Ureter (tissue), 1 donor: ENCODE results near the gene TRAPPC10. TPM values are rescaled to one million over a fixed set of nuclear protein-coding genes. Genes with fewer than 3 reads are reported as not detected.

Experiments used
- DNase-seq: peaks from one replicate; pipeline ENCODE4 v3.0.0-alpha.2; 2020; ENCODE audit warnings: low spot score
- total RNA-seq: library from RNA; stranded (reverse); gene quantifications from one replicate; pipeline ENCODE4 v1.2.4, GENCODE V29; 2023
- donor health status: DM: yes; HTN: yes; CAD: no.

Gene TRAPPC10
- total RNA-seq, 1 donor from 2014 or later: 48.3 TPM

- no peak for DNase-seq
These were observed 27.7 kb downstream of the TRAPPC10 start for GRCh38 chr21:44039828-44040227.

DNA sequence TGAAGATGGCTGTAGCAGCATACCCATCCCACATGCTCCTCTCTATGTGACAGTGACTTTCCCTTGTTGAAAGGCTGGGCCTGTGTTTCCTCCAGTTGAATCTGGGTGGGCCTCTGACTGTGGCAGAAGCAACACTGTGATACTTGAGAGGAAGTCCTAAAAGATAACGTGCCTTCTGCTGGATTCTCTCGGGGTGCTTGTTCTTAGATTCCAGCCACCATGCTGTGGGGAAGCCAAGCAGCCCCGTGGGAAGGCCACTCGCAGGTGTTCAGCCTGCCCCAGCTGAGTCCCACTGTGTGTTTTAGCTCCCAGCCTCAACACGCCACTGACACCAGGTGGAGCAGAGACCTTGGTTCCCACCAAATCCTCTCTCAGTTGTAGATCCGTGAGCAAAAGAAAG, 31.5 kb downstream of the TRAPPC10 start:
- DNase-seq: no peak

GRCh38 chr21:44046734-44047133, 34.6 kb downstream of the TRAPPC10 start:
- DNase-seq: no peak

DNA sequence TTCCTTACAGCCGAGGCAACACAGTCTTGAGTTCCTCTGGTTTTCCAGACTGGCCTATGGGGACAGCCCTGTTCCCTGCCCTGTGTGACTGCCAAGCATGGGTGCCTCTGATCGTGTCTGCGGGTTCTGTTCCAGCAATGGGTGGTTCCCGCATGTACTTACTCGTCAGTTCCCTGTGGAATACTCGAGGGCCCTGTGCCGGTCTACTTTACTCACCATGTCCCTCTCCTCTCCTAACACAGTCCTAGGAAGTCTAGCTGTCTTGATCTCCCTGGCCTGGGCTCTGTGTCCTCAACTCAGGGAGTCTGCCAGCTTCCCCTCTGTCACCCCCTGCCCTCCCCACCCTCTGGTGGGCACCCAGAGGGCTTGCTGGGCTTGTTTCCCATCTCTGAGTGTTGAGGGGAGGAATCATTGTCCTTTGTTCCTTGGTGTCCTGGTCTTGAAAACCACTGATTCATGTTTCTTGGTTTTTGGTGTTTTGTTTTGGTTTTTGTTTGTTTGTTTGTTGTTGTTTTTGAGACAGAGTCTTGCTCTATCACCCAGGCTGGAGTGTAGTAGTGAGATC, 36.0 kb downstream of the TRAPPC10 start:
- no peak for DNase-seq

DNA sequence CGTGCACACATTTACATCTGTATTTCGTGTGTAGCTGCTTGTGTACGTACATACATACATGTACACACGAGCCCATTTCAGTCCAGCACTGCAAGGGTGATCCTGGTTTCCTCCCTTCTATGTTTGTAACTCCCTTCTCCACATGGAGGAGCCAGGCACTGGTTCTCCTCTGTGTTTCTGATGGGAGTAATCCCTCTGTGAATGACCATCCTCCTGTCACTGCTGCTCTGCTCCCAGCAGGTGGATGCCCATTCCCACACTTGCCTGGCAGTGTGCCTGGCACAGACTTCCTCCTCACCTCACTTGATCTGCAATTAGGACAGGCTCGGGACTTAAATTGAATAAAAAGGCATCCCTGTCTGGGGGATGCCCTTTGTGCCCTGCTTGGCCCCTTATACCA, 37.1 kb downstream of the TRAPPC10 start:
- DNase-seq: no peak

- DNase-seq: no peak
These were observed 37.5 kb downstream of the TRAPPC10 start for GRCh38 chr21:44049606-44050005.

DNA sequence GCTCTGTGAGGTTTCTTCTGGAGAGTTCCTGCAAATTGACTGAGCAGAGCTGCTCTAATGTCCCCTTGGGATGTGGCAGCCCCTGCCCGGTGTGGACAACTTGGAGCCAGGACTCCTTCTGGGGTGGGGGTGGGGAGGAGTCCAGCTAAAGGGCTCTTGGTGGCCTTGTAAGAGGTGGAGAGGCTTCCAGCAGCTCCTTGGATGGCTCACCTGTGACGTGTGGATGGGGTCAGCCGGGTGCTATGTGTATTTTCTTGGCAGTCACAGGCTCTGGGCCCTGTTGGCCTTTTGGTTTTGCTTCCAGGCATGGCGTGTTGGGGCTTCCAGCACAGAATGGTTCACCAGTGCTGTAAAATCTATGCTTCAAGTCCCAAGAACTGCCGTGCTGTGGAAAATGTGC, 38.2 kb downstream of the TRAPPC10 start:
- no peak for DNase-seq

GRCh38 chr21:44051462-44051941, 39.4 kb downstream of the TRAPPC10 start:
- no peak for DNase-seq

DNA sequence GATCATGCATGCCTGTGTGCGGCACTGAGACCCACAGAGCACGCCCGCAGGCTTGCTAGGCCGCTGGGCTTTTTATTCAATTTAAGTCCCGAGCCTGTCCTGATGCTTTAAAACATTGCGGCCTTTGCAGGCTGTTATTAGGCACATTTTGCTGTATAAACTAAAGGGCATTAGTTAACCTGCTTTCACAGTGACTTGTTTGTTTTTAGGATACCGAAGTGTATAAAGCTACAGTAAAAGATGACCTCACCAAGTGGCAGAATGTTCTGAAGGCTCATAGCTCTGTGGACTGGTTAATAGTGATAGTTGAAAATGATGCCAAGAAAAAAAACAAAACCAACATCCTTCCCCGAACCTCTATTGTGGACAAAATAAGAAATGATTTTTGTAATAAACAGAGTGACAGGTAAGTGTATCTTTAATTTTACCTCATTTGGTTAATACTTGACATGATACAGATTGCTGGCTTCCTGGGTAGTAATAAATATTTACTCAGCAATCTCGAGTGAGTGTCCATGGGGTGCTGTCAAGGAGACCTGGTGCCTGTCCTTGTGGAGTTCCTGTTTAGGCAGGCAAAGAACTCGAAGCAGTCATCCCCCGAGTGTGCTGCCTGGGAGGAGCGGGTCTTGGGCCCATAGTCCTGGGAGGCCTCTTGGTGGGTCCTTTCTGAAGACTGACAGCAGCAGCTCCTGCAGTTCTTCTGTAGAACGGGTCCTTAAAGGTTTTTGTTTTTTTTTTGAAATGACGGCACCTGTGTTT, 40.1 kb downstream of the TRAPPC10 start:
- no peak for DNase-seq

- DNase-seq: no peak
These were observed 40.7 kb downstream of the TRAPPC10 start for GRCh38 chr21:44052830-44053226.

DNA sequence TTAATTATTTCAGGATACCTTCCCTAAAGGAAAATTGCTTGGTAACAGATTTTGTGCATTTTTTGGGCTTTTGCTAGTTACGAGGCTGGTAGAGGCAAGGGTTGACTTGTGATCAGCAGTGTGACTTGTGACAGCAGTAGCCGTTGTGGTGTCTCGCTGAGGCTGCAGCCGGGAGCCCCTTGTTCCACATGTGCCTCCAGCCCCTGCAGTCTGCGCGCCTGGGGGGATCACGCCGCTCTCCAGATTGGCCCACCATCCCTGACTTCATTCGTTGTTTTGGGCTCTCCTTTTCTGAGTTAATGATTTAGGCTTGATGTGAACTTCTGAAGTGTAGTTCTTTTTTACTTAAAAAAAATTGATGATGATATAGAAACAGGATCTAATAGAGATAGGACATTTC, 41.5 kb downstream of the TRAPPC10 start:
- DNase-seq: no peak

DNA sequence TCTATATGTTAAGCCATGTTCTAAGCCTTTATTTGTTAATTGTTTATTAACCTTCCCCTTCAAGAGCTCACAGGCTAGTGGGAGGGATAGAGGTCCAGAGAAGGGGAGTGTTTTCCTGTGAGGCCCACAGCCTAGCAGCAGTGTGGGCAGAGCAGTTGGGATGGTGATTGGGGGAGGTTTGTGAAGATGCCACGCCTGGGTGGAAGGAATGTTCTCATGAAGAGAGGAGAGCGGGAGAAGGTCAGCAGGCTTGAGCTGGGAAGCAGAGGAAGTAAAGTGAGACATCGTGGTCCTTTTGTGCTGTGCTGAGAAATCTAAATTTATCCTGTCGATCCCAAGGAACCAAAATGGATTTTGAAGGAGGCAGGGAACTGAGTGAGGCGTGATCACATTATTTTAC, 42.6 kb downstream of the TRAPPC10 start:
- DNase-seq: no peak

DNA sequence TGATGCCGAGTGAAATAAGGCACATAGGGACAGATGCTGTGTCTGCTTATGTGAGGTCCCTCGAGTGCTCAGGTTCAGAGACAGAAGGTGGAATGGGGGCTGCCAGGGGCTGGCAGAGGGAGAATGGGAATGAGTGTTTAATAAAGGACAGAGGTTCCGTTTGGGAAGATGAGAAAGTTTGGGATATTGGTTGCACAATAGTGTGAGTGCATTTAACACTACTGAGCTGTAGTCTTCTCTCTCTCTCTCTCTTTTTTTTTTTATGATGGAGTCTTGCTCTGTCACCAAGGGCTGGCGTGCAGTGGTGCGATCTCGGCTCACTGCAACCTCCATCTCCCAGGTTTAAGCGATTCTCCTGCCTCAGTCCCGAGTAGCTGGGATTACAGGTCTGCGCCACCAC, 44.9 kb downstream of the TRAPPC10 start:
- no peak for DNase-seq

DNA sequence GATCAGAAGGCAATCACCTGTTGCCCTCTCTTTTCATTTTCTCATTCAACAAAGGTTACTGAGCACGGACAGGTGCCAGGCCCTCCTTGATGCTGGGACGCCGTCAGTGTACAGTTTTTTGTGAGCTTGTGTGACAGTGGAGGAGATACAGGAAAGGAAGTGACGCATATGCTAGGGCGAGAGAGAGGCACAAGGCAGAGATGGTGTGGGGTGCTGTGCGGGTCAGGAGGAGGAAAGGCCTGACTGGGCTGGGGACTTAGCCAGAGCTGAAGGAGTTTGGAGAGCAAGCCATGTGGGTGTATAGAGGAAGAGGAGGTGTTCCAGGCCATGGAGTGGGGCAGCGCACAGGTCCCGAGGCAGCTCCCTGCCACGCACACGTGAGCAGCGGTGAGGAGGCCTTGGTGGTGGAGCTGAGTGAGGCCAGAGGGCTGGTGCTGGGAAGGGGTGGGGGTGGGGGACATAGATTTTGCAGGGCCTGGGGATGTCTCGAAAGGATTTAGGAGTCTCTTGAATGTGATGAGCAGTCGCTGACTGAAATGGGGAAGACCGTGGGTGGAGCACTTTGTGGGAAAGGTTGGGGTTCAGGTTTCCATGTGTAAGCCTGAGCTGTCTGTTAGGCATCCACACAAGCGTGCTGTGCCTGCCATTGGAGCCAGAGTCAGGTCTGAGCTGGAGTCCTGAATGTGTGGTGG, 46.0 kb downstream of the TRAPPC10 start:
- DNase-seq: no peak

DNA sequence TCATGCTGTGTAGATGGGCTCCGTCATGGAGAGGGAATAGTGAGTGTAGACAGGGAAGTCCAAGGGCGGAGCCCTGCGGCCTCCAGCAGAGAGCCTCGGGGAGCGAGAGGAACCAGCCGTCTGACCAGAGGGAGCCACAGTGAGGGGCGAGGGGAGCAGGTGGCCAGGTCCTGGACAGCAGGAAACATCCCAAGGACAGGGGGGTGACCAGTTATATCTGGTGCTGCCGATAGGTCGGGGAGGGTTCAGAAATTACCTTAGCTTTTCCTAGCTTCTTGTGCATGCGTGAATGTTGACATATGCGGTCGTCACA, 46.5 kb downstream of the TRAPPC10 start:
- no peak for DNase-seq

DNA sequence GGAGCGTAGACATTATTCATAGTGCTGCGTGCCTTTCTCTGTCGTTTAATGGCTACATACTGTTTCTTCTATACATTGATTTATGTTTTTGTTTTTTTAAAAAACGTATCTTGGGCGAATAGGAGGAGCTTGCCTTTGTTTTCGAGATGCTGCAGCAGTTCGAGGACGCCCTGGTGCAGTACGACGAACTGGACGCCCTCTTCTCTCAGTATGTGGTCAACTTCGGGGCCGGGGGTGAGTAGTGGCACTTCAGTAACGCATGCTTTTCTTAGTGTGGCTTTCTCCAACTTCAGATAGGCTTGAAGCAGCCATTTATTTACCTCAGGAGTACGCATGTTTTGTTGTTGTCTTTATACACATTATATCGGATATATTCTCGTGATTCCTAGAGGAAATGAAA, 46.9 kb downstream of the TRAPPC10 start:
- DNase-seq: no peak

DNA sequence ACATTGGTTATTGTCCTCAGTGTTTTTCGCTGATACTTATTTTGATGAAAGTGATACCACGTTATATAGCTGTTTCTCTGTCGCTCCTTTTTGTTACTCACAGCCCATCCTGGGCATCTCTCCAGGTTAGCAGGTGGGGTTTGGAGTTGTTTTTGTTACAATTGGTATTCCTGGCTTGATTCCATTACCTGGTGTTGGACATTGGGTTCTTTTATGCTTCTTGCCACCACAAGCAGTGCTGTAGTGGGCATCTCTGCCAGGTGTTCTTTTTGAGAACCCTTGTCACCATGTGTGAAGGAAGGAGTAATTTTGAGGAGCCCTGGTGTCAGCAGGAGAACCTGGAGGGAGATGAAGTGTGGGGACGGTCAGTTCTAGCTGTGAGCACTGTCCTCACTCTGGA, 47.6 kb downstream of the TRAPPC10 start:
- no peak for DNase-seq

DNA sequence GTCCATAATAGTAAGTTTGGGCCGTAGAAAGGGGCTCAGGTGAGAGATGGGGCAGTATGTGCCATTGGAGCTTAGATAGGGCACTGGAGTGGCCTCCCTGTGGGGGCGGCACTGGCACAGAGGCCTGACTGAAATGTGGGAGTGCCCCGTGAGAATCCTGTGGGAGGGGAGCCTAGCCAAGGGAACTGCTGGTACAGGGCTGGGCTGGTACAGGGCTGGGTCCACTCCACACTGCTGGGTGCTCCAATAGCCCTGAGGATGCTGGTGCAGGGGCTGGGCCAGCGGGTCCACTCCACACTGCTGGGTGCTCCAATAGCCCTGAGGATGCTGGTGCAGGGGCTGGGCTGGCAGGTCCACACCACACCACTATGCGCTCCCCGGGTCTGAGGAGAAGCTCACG, 50.3 kb downstream of the TRAPPC10 start:
- no peak for DNase-seq

DNA sequence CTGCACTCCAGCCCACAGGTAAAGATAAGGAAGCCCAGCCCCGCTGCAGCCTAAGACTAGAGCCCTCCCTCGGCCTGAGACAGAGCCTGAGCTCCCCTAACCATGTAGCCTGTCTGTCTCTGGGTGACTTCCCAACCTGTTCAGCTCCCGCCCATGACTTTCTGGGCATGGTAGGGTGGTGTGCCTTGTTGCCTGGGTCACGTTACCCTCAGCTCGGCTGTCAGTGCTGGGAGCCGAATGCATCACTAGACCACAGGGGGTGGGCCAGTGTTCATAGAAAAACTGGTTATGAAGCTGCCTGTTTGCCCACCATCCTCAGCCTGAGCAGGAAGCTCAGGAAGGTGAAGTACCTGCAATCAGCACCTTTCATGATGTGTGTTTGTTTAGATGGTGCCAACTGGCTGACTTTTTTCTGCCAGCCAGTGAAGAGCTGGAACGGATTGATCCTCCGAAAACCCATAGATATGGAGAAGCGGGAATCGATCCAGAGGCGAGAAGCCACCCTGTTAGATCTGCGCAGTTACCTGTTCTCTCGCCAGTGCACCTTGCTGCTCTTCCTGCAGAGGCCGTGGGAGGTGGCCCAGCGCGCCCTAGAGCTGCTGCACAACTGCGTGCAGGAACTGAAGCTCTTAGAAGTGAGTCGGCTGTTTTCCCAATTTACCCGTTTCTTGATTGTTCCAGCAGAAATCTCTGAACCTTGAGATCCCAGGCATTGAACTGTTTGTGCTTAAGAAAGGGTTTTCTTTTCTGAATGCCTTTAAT, 51.2 kb downstream of the TRAPPC10 start:
- DNase-seq: no peak

- DNase-seq: no peak
These were observed 52.8 kb downstream of the TRAPPC10 start for GRCh38 chr21:44064852-44065403.

DNA sequence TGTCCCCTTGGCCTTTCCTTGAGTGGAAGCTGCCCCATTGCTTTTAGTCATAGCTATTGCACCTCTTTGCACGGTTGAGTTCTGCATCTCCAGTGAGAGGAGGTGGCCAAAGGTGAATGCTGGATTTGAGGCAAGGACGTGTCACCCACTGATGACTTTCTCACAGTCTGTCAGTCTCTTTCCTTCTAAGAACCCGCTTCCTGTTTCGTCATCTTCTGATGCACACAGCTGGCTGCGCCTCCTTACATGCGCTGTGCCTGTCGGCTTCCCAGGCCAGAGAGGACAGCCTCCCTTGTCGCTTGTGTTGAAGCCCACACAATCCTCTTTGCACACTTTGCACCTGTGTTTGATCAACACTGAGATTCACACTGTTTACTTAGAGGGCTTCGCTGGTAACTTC, 53.3 kb downstream of the TRAPPC10 start:
- no peak for DNase-seq

DNA sequence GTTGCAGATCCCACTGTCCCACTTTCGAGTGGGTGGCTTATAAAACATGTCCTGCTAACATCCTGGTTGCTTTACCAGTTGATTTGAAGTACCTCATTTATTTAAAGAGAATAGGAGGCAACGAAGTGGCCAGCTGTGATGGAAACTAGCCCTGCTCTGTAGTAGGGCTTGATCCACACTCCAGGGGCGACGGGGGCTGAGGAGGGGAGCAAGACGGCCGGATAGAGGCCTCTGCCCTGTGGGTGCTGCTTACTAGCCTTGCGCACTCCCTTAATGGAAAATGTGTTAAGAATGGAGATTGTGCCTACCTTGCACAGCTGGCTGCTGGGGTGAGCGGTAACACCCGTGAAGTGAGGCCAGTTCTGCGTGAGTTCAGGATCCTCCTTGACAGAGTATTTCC, 54.0 kb downstream of the TRAPPC10 start:
- no peak for DNase-seq
